ENCODE results near the gene DLX3.
"Not testable (repeated sequence)": the region's sequence is repeated elsewhere in the genome, so short reads cannot be mapped to it uniquely, and the experiment has no call there.

Gene DLX3

GRCh38 chr17:49995055-49995738 lies at the start of gene DLX3:
Gene DLX3, minus strand, starts transcription at chr17:49995224. Its CDS starts 226 bp downstream, at chr17:49994998.
- no peak for DNase-seq (ENCODE audit: low read depth, low spot score)

DNA sequence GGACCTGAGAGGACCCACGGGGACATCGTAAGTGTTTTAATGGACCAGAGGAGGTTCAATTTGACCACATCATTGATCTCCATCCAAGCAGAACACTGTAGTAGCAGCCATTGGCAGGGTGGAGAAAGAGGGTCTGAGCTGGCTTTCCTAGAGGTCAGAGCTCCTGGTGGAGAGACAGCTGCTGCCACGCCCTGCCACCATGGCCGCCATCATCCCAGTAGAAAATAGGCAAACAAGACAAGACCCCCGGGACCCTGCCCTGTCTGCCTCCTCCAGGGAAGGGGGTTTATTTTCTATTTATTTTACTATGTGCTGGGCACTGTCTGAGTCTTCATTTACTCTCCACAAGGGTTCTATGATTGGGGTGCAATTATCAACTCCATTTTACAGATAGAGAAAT lies 49.5 kb upstream of the DLX3 start:
- DNase-seq (ENCODE audit: low read depth, low spot score): no peak

- DNase-seq (ENCODE audit: low read depth, low spot score): no peak
These were observed 48.5 kb upstream of the DLX3 start for GRCh38 chr17:50043290-50044148.

DNA sequence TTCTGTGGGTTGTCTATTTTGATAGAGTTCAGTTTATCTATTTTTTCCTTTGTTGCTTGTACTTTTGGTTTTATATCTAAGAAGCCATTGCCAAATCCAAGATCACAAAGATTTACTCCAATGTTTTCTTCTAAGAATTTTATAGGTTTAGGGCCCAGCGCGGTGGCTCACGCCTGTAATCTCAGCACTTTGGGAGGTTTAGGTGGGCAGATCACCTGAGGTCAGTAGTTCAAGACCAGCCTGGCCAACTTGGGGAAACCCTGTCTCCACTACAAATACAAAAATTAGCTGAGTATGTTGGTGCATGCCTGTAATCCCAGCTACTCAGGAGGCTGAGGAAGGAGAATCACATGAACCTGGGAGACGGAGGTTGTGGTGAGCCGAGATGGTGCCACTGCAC lies 47.2 kb upstream of the DLX3 start:
- no peak for DNase-seq (ENCODE audit: low read depth, low spot score)

DNA sequence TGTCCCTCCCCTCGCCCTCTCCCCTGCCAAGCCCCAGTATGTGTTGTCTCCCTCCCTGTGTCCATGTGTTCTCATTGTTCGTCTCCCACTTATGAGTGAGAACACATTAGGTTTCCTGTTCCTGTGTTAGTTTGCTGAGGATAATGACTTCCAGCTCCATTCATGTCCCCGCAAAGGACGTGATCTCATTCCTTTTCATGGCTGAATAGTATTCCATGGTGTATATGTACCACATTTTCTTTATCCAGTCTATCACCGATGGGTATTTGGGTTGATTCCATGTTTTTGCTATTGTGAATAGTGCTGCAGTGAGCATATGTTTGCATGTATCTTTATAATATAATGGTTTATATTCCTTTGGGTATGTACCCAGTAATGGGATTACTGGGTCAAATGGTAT lies 45.5 kb upstream of the DLX3 start:
- not testable (repeated sequence) for DNase-seq (ENCODE audit: low read depth, low spot score)

- no peak for DNase-seq (ENCODE audit: low read depth, low spot score)
These were observed 44.0 kb upstream of the DLX3 start for GRCh38 chr17:50039058-50039457.

DNA sequence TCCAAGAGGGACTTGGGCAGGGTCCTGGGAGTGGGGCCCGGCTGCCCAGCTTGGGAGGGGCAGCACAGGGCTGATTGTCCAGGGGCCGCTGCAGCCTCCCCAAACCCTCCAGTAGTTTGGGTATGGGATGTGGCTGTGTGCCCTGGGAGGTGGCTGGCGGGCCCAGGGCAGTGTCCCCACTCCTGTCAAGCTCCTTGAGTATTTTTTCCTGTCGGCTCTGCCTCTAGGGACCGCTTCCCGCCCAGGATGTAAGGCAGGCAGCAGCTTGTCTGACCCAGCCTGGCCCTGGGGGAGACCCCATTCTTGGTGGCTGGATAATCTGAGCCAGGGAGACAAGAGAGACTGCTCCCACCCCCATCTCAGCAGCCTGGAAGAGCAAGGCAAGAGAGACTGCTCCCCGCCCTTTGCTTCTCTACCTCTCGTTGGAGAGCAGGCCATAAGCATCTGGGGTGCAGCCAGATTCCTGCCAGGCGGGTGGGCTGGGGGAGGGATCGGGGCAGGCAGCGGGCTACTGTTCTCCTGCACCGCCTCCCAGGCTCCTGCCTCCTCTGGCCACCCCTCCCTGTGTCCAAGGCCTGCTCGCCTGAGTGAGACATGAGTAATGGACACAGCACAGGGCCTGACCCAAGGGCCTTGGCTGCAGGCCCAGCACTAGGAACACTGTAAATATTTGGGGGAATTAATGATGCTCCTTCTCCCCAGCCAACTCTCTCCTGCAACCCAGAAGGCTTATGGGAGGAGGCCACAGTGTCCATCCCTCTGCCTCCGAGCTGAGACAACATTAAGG lies 42.5 kb upstream of the DLX3 start:
- no peak for DNase-seq (ENCODE audit: low read depth, low spot score)

- DNase-seq (ENCODE audit: low read depth, low spot score): no peak
These were observed 41.6 kb upstream of the DLX3 start for GRCh38 chr17:50036455-50037261.

DNA sequence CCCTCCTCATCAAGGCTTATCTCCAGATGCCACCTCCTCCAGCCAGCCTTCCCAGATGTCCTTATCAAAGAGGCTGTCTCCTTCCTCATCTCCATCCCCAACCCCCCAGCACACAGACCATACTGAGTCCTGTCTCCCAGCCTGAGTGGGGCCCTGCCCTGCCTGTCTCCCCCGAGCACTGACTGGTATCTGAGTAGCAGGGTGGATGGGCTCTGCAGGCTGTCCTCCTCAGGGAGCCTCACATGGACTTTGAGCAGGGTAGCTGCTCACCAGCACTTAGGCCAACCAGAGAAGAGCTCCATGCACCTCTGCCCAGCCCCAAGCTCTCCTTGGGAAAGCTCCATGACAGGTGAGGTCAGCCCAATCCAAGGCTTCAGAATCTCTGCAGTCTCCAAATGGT lies 40.9 kb upstream of the DLX3 start:
- DNase-seq (ENCODE audit: low read depth, low spot score): no peak

DNA sequence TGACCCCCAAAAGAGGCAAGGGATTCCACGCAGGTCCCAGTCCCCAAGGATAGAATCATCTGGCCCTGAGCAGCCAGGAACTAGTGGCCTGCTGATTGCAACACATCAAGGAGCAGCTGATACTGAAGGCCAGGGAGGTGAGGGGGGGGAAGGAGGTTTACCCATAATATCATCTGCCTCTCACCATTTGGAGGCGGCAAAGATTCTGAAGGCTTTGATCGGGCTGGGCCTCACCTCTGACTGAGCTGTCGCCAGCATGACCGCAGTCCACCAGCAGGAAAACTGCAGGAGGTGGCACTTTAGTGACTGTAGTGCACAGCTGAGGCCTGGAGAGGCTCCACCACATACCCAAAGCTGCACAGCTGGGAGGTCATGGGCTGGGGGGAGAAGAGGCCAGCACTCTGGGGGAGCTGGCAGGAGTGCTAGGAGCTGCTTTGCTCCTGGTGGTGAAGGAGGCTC lies 40.4 kb upstream of the DLX3 start:
- DNase-seq (ENCODE audit: low read depth, low spot score): no peak

GRCh38 chr17:50034498-50035364 lies 39.7 kb upstream of the DLX3 start:
- no peak for DNase-seq (ENCODE audit: low read depth, low spot score)

- DNase-seq (ENCODE audit: low read depth, low spot score): no peak
These were observed 38.3 kb upstream of the DLX3 start for GRCh38 chr17:50033316-50033715.

- no peak for DNase-seq (ENCODE audit: low read depth, low spot score)
These were observed 34.2 kb upstream of the DLX3 start for GRCh38 chr17:50029185-50029584.

DNA sequence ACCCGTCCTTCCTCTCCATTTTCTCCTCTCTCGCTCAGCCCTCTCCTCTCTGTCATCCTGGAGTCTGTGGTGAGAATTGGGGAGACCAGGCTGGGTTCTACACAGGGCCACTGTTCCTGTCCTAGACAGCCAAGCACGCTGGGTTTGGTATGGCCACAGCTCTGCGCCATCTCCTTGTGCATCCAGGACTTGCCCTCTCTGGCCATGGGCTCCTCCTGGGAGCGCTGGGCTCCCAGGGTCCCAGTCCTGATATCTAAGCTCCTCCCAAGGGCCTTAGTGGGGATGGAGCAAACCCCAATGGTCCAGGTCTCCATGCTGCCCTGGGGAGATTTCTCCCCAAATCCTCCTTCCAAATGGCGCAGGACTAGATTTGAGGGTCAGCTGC lies 33.7 kb upstream of the DLX3 start:
- DNase-seq (ENCODE audit: low read depth, low spot score): no peak

DNA sequence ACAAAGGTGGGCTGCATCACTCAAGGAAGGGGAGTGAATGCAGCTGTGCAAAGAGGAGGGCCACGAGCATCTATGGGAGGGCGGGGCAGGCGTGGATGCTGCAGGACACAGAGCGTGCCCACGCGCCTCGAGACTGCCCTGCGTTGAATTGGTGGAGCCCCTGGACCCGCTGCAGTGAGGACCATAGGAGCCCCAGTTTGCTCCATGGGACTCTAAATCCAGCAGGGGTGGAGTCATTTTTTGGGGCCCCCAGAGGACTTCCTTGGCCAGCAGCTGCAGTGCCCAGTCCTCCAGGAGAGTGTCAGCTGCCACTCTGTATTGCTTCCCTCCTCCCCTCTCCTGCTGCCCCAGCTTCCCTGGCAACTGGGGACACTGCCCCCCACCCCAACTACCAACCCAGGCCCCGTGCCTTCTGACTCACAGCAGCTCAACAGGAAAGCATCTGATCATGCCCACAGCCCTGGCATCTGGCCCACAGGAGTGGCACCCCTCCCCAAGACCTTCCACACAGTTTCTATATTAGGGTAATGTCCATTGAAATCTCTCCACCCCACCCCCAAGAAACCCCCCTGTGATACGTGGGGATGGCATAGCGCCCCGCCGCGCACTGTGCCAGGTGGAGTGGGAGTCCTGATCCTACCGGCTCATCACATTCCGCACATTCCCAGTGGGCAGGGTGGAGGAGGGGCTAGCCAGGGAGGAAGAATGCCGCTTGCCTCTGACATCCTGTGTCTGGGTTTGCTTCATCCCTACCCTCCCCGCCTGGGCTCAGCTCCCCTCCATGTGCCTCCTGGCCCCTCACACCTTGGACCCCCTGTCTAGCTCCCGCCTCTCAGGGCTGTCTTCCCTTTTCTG lies 33.1 kb upstream of the DLX3 start:
- no peak for DNase-seq (ENCODE audit: low read depth, low spot score)

GRCh38 chr17:50027172-50027880 lies 32.3 kb upstream of the DLX3 start:
- DNase-seq (ENCODE audit: low read depth, low spot score): no peak

GRCh38 chr17:50026837-50027171 lies 31.8 kb upstream of the DLX3 start:
- DNase-seq (ENCODE audit: low read depth, low spot score): peak; percentile 58

DNA sequence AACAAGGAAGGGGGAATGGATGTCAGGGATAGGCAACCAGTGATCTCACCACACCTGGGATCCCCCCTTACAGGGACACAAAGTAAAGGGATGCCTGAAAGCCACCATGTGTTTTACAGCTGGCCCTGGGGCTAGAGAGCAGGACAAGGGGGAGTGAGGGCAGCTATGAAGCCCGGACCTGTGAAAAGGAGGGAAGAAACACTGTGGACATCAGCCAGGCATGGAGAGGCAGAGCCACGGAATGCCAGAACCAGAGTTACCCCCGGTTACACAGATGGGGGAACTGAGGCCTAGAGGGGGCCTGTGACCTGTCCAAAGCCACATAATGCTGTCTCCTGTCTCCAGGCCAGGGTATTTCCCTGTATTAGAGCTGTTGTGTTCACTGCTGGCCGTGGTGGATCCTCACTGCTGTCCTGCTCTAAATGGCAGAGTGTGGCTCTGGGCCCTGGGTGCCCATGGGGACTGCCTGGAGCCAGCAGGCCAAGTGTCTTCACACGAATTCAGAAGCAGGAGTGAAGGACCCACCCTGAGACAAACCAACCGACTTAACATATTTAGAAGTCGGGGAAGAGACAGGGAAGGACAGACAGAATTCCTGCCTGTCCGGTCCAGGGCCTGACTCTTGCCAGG lies 31.1 kb upstream of the DLX3 start:
- DNase-seq (ENCODE audit: low read depth, low spot score): no peak
